Esophagus muscularis mucosa (tissue), 4 donors: Measurements from ENCODE around the gene GALNT2.

Source experiments
- EP300 ChIP-seq: sonication (generic); formaldehyde crosslinking; IDR thresholded peaks from one replicate; pipeline ENCODE4 v1.6.1; 2017; ENCODE audit warnings: antibody characterized with exemption
- POLR2A ChIP-seq: fragments of 450-650 bp; IDR thresholded peaks from one replicate; pipeline ENCODE4 v1.6.1; 2017; ENCODE audit warnings: antibody characterized with exemption, moderate library complexity, mild to moderate bottlenecking, low read depth
- POLR2AphosphoS5 ChIP-seq, 2 donors: sonication (generic); formaldehyde crosslinking; IDR thresholded peaks; one replicate each; pipeline ENCODE4 v1.6.1; 2017; ENCODE audit warnings: antibody characterized with exemption in 2 of 2
- TF ChIP-seq, protein P1 (sequence below), 3 experiments: fragments of 200-600 bp in 2 of 3; fragments of 450-650 bp in 1 of 3; sonication (generic) in 2 of 3; IDR thresholded peaks; one replicate each; pipeline ENCODE4 v1.5.1; 2017 to 2019; ENCODE audit warnings: antibody characterized with exemption in 3 of 3, mild to moderate bottlenecking in 2 of 3, moderate library complexity in 1 of 3

DNA sequence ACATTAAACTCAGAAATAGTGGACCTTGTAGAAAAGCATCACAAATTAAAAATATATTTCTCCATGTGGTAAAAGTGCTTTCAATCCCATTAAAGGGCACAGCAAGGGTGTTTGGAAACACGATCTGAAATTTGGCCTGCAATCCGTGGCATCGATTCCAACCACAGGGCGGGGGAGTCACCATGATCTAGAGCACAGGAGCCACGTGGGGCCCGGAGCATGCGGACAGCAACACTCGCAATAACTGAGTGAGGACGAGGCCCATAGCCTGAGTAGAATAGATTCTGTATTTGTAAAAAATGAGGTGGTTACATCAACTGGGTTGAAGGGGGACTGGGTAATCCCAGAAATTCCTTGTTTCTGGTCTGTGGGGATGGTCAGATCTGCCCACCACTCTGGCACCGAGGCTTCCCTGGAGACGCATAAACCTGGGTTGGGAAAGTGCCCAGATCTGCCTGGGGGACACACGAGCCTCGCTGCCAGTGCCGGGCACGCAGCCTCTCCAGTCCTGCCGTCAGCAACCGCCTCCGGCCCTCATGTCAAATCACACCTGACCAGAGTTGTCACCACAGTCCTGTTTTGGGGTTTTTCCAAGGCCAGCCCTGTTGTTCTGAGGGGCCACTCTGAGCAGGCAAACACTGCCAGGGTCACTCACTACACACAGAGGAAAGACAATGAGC lies 254.8 kb downstream of the GALNT2 start:
- TF ChIP-seq POLR2A (no peak), EP300 (no peak), POLR2AphosphoS5 (IDR thresholded peaks at IDR 0.05) (no peak)
- TF ChIP-seq, protein P1, sequence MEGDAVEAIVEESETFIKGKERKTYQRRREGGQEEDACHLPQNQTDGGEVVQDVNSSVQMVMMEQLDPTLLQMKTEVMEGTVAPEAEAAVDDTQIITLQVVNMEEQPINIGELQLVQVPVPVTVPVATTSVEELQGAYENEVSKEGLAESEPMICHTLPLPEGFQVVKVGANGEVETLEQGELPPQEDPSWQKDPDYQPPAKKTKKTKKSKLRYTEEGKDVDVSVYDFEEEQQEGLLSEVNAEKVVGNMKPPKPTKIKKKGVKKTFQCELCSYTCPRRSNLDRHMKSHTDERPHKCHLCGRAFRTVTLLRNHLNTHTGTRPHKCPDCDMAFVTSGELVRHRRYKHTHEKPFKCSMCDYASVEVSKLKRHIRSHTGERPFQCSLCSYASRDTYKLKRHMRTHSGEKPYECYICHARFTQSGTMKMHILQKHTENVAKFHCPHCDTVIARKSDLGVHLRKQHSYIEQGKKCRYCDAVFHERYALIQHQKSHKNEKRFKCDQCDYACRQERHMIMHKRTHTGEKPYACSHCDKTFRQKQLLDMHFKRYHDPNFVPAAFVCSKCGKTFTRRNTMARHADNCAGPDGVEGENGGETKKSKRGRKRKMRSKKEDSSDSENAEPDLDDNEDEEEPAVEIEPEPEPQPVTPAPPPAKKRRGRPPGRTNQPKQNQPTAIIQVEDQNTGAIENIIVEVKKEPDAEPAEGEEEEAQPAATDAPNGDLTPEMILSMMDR (IDR thresholded peaks at IDR 0.05), result no peak
